RPMI7951 (cell line): ENCODE results near the gene DOCK4. TPM values are rescaled to one million over a fixed set of nuclear protein-coding genes. Genes with fewer than 3 reads are reported as not detected.
A peak's percentile ranks its signal among the peaks of the same experiment; 100 is the strongest.

Source experiments
- DNase-seq: peaks from one replicate; pipeline ENCODE4 v3.0.0-alpha.2; 2012; ENCODE audit warnings: low read depth
- total RNA-seq: library from RNA; depleted of rRNA; stranded (reverse); fragments of >200 nt; shearing (Covaris generic); gene quantifications from 2 replicates; pipeline ENCODE4 v1.2.3, GENCODE V29; 2014

The DOCK4 gene
- total RNA-seq, 1 experiment from 2014 or later = 10.8 TPM

DNA sequence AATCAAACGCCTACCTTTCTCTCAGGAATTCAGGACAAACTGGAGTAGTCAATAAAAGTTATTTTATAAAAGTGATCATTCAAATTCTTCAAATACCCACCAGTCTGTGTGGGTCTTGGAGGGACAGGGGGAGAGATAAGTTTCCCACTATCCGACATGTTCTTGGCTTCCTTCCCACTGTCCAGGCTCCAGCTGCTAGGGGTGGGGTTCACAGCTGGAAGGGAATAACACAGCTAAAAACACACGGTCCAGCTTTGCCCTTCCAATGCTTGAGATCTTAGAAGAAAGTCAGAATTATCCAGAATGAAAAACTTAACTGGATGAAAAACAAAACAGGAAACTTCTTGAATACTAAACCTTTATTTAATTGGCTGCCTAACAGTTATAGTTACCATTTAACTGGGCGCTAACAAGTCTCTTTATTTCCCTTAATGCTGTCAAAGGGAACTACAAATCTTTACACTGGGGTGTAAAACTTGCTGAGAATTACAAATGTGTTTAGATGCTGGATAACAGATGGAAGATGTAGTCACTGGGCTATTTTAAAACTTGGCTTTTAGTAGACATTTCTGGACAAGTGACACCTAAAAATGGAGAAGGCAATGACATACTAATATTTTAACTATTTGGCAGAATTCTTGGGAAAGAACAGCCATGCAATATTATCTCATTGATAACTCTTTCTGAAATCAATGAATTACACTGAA is 471.1 kb downstream of the DOCK4 start:
- DNase-seq = no peak

DNA sequence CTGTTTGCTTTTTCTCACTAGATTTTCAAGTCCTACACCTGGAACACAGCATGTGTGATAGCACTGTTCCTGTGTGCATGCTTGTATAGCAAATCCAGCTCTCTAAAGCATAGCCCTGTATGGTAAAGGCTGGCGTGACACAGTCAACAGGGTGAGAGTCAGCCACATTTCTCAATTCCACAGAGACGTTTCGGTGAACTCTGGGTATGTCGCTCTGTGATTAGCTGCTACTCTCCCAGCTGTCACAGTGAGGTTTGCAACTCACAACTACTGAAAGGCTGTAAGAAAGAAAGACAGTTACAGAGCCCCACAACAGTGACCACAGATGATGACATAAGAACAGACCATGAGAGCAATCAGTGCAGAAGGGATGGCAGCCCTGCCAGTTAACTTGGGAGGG is 473.3 kb downstream of the DOCK4 start:
- DNase-seq = no peak

DNA sequence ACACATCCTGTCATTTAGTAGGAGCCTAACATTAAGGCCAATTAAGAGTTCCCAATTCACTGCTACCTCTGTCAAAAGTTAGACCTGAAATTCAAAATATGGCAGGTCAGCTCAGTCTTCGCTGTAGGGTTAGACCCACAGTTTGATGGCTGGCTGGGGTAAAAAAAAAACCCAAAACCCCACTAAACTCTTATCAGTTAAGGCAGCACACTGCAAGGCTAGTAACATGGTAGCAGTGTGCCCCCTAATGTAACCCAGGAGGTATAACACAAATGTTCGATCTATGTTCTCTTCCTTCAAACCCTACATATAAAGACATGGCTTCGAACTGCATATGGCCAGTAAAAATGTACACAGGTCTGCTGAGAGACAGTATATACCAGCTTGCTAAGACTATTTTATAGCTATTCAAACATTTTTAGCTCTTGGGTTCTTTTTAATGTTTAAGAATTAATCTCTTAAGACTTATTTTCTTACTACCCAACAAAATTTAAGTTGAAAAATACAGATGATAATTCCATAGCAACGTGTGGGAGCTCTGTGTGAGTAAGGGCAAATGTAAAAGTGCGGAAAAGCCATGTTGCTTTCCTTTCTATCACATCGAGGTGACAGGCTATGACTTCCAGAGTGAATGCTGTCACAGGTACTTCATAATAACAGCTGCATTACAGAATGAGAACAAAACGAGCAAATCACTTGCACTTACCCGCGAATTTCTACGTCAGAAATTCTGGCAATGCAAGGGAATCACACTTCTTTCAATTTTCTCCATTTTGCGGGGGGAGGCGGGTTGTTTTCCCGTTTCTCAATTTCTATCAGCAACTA is 475.5 kb downstream of the DOCK4 start:
- peak; percentile 17 for DNase-seq

DNA sequence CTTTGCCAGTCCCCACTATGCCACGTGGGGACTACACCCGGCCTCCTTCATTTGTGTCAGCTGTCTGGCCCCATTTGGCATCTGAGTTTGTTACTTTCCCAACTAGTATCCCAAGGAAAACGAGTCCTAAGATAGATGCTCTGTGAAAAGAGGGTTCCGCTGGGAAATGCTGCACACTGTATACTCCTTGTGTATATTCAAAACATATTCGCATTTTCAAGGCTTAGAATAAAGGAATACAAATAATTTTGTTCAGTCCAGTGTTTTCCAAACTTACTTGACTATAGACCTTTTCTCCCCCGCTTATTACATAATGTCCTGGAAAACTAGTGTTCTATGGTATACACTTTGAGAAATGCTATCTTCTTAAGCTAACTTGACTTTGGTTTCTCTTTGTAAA is 476.1 kb downstream of the DOCK4 start:
- no peak for DNase-seq

DNA sequence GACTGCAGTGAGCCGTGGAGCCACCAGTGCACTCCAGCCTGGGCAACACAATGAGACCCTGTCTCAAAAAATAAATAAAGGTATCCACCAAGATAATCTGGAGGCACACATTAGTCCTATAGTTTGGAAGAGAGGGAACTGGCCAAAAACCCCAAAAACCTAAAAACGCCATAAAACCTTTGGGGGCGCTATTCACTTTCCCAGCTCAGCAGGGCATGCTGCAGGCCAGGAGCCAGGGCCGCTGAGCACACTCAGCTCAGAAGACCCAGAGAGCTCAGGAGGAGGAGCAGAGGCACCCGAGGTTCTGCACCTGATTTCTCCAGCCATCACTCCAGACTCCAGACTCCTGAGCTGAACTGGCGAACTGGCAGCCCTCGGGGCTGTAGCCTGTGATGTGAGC is 476.7 kb downstream of the DOCK4 start:
- DNase-seq = no peak

DNA sequence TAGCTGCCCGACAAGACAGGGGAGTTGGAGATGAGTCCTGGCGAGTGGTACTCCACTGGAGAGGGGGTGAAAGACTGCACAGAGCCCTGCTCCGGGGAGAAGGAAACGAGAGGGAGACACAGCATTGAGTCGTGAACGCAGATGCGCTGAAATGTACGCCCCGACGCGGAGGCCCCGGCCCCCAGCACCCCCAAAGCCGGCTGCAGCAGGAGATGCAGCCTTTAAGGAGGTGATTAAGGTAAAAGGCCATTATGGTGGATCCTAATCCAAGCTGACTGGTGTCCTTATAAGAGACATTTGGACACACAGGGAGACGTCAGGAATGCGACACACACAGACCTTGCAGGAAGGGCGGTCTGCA is 477.6 kb downstream of the DOCK4 start:
- DNase-seq = no peak

DNA sequence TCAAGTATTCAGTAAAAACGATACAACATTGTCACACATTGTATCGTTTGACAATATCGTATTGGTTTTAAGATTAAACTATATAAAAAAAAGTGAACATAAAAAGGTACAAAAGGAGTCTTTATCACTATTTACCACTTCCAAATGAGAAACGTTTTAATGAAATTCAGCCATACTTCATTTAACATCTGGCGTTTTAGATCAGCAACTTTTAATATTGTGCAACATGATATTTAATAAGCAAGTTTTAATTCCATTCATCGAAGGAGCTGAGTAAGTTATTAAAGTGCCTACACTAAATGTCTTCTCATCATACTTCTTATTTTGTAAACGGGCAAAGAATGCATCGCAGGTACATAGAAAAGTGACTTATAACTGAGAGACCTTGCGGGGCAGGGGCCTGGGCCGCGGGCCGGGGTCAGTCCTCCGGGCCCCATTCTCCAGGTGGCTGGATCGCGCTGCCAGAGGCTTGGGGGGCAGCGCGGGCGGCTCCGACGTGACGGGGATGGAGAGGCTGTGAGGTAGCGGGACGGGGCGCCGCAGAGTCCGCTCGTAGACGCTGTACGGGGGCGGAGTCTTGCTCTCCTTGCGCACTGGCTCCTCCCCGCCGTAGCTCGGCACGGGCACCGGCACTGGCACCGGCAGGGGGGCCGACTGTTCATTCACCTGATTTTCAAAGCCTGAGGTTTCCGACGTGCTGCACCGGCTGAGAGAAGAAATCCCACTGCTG is 478.1 kb downstream of the DOCK4 start:
- DNase-seq = no peak

DNA sequence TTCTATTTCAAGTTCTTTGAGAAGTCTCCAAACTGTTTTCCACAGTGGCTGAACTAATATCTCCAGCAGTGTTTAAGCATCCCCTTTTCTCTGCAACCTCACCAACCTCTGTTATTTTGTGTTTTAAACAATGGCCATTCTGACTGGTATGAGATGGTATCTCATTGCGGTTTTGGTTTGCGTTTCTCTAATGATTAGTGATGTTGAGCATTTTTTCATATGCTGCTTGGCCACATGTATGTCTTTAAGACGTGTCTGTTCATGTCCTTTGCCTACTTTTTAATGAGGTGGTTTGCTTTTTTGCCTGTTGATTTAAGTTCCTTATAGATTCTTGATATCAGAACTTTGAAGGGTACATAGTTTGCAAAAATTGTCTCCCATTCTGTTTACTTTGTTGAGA is 487.3 kb downstream of the DOCK4 start:
- DNase-seq = no peak

DNA sequence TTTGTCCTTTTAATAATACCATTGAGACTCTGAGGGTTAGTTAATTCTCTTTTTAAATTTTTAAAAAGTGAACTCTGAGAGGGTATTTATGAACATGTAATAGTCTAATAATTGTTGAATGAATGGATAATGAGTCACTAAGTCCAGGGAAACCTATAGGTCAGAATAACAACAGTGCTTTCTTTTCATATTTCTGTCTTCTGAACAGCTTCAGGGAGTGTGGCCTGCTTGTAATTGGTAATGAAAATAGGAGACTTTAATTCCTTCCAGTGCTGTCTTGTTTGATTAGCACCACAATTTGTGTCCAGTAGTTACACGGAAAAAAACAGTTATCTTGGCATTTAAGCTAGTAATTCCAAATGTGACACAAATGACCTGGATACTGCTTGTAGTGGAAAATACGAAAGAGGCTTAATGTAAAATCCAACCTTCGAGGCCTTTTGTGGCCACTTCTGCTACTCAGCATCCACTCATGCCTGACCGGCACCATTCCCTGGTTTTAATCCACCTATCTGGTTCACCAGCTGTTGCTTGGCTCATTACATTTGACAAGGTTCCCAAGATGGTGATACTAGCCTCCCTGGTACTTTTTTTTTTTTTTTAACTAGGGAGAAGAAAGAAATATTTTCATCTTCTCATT is 494.7 kb downstream of the DOCK4 start:
- DNase-seq = no peak

DNA sequence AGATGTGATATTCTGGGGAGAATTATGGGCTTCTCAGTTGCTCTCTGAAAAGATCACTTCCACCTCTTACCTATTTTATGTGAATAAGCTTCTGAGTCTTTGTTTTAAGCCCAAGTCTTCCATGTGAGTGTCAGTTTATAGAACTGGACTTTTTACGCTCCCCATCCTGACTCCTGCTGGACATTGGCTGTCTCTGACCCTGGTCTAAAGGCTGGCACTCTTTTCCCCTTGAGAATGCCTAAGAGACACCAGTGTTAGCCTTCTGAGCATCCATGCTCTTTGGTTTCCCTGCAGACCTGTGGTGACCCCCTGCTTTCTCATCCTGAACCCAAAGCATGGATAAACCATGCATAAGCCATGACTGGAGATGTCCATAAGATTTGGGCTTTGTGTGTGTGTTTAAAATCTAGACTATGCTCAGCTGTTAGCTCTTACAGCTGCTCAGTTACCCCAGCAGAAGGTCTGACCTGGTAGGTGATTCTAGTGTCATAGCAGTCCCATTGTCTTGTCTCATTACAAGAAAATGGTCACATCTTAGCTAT is 495.3 kb downstream of the DOCK4 start:
- DNase-seq = no peak

DNA sequence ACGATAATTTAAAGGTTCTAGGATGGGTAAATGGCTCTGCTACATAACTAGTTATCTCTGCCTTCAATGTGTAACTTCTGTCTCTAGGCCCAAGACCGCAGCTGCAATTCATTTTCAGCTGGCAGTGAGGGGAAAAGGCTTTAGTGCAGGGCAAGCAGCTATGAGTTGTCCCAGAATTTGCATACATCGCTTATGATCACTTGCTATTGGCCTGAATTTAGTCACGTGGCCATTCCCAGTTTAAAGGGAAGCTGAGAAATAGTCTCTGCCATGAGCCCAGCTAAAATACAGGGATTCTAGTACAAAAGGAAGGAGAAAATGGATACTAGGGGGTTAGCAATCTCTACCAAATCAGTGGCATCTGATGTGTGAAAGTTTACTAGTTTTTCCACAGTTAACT is 498.1 kb downstream of the DOCK4 start:
- peak; percentile 2 for DNase-seq

DNA sequence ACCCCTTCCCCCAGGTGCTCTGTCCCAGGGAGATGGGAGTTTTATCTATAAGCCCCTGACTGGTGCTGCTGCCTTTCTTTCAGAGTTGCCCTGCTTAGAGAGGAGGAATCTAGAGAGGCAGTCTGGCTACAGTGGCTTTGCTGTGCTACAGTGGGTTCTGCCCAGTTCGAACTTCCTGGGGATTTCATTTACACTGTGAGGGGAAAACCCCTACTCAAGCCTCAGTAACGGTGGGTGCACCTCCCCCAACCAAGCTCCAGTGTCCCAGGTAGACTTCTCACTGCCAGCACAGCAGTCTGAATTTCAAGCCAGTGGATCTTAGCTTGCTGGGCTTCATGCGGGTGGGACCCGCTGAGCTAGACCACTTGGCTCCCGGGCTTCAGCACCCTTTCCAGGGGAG is 500.4 kb downstream of the DOCK4 start:
- DNase-seq = no peak

DNA sequence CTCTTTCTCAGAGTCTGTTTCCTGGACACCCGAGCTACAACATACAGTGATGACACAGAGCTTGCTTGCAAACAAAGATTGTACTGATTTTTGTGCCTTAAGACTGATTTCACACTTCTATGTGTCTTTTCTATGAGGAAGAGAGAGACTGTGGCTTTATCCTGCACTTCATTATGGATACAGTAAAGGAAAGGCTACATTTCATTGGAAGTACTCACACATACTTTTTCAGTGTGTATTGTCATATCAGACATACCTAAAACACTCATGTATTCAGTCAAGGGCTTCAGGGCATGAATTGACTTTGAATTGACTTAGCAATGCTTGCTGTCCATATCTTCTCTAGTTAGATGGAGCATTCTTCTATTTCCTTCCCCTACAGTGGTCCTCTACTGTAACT is 508.4 kb downstream of the DOCK4 start:
- no peak for DNase-seq

DNA sequence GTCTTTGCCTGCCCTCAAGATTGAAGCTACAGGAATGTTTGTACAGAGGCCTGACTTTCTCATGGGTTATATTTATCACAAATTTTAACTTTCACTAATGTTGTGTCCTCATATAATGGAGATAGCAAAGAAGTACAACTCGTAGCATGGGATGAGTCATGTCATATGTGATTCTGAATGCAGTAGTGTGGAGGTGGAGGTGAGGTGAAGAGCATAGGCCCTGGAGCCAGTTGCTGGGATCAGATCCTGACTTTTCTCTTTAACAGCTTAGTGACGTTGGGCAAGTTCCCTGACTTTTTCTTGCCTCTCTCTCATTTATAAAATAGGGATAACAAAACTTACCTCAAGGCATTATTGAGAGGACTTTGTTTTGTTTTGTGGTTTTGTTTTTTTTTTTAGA is 511.8 kb downstream of the DOCK4 start:
- no peak for DNase-seq

DNA sequence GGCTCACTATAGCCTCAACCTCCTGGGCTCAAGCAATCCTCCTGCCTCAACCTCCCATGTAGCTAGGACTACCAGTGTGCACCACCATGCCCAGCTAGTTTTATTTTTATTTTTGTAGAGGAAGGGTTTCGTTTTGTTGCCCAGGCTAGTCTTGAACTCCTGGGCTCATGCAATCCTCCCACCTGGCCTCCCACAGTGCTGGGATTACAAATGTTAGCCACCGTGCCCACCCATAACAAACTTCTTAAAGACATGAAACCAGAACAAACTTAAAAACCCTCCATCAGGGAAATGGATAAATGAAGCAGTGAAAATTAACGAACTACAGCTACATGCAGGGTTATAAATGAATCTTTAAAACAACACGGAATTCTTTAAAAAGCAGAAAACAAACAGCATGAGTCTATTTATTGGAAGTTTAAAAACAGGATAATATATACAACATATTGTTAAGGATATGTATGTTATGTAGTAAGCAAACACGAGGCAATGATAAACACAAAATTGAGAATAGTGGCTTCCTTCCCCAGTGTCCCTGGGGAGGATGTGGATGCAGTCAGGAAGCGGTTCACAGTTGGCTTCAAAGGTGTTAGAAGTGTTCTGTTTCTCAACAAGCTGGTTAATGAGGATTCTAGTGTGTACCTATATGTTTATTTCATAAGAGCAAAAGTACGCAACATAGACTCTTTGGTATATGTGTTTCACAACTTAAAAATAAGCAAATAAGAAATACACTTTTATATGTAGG is 515.7 kb downstream of the DOCK4 start:
- no peak for DNase-seq

DNA sequence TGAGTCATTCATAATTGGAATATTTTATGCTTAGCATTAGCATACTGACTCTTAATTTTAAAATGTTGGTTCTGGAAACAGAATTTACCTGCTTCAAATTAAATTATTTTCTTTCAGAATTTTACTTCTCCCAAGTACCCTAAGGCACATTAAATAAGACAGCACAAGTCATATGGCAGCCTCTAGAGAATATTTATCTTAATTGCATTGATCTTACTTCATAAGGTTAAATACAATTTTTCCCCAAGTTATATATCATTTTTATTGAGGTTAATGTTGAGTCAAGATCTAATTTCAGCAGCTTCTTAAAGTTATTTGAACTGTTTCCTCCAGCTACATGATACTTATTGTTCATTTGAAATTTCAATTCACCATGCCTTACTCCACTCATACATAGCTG is 520.9 kb downstream of the DOCK4 start:
- no peak for DNase-seq

DNA sequence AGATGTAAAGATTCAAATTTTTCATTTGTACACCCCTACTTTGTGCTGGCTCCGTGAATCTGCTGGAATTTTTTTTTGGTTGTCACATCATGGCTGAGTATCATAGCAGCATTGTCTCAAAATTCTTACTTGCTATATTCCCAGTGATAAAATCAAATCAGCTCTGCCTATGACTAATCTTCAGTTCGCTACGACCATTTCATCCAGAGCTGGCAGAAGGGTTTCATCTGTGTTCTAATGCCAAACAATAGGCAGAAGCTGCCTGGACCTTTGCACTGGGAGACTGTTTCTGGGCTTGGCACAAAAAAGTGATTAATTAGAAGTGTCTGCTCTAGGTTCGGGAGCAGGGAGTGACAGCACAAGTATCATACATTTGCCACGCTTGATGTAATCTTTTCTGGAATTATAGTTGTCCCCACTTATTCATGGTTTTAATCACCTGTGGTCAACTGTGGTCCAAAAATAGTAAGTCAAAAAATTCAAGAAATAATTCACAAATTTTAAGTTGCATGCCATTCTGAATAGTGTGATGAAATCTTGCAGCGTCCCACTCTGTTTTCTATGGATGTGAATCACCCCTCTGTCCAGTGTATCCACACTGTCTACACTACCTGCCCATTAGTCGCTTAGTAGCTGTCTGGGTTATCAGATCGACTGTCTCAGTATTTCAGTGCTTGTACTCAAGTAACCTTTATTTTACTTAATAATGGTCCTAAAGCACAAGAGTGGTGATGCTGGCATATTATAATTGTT is 523.4 kb downstream of the DOCK4 start:
- no peak for DNase-seq

DNA sequence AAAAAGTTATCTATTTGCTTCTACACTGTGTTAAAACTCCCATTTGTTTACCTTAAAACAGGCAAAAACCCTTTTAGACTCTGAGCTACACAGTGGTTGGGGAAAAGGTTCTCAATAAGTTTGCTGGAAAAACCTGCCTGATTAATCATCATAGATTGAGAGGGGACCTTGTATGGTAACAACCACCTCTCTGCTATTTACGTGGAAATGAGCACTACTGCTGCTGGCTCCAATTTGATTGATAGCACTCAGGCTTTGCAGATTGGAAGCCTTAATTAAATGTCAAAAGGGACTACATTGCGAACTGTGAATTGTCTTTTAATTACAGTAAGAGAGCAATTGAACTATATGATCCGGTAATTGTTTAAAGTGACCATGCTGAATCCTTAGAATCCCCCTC is 525.0 kb downstream of the DOCK4 start:
- no peak for DNase-seq

DNA sequence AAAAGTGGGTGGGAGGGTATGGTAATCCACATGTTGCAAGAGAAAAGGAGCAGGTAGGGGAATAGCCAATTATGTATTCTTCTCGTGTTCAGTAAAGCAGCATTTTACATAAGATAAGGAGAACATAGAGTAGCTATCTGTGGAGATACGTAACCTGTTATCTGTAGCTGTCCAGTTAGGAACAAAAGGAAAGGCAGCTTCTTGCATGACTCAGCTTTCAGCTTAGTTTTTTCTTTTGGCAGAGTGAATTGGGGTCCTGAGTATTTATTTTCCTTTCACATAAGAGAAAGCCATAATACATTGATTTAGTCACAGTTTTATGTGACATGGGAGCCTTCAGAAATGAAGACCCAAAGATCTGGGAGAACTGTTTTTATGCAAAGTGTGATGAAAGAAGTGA is 527.2 kb downstream of the DOCK4 start:
- no peak for DNase-seq

DNA sequence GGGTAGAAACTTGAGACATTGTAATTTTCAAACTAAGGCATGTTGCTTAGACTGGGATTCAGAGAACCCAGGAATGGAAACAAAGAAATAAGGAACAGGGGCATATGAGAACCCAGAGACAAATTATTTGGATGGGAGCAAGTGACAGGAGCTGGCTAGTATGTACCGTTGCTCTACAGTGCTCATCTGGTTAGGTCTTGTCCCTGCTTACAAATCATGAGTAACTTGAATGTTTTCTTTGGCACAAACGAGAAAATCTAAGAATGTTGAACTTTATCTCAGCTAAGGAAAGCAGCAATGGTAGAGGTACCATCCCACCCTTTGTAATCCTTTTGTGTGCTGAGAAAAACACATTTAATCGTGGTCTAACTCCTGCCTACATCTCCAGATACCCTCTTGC is 527.9 kb downstream of the DOCK4 start:
- DNase-seq = no peak

DNA sequence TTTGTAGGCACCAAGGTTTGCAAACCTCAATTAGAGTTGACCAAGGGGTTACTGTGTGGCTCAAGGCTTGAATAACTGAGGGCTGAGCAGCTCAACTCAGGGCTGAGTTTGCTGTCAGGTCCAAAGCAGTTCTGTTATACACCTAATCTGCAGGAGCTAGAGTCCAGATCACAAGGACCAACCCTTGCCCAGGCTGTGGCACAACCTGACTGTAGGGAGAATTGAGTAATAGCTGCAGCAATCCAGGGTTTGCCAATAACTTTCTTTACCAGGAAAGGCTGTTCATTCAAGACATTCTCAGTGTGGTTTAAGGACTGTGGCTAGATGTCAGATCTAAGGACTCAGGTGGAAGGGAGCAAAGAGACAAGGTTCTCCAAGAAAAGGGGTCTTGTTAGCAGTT is 528.4 kb downstream of the DOCK4 start:
- no peak for DNase-seq
